Measurements from ENCODE around the gene PLSCR5. TPM values are rescaled to one million over a fixed set of nuclear protein-coding genes. Genes with fewer than 3 reads are reported as not detected.

Gene PLSCR5
- polyA plus RNA-seq, 6 donors from 2014 or later = not detected

DNA sequence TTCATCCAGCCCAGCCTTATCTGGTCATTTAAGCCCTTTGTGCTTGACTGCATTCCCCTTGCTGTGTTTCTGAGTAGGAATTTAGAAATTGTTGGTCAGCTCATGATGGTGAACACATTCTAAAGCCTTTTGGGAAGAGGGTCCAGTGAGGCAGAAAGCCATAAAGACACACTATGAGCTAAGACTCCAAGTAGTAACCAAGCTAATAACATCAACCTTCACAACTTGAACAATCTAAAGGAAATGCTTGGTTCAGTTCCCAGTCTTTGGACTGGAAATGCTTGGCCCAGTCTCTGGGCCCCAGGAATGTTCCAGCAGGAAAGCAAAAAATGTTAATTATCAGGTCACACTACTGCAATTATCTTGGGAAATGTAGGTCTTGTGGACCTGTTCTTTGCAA is 68.5 kb downstream of the PLSCR5 start:
- Mint-ChIP-seq H3K27ac (no peak overlapping the region), H3K27me3 (no peaks in the 10 kb centered on the region), H3K9me3 (no peaks in the 10 kb centered on the region), H3K4me1 (peaks cover 16 to 26% (median 16%) of the 10 kb centered on the region in 3 donors), H3K36me3 (peaks cover 6 to 7% of the 10 kb centered on the region in 2 donors), H3K4me3 (no peak overlapping the region)
- no peak for ATAC-seq (ENCODE audit: low read depth in 2 of 2)
- no peak for DNase-seq

Other genes starting within 250 kb of the PLSCR5 start
- not detected for gene PLSCR2, start 135.8 kb downstream of the PLSCR5 start, polyA plus RNA-seq (ENCODE audit: low read depth in 6 of 6)
- gene PLSCR1, start 60.7 kb downstream of the PLSCR5 start, polyA plus RNA-seq (ENCODE audit: low read depth in 6 of 6) = 10 to 100 TPM; 26.9 to 48.3 (median 34.4) TPM

Measured in naive B cell (primary cell).